Endodermal cell (in vitro differentiated cells): ENCODE measurements around the gene MMP1. TPM values are rescaled to one million over a fixed set of nuclear protein-coding genes. Genes with fewer than 3 reads are reported as not detected.

ENCODE experiments used
- DNase-seq: peaks from one replicate; pipeline ENCODE4 v3.0.0-alpha.2; 2017
- H3K27ac ChIP-seq: 2 replicates; pipeline ENCODE4 v1.5.1; 2013; ENCODE audit warnings: mild to moderate bottlenecking, low read depth, low read length, moderate library complexity
- H3K27me3 ChIP-seq: 2 replicates; pipeline ENCODE4 v1.6.1; 2013; ENCODE audit warnings: mild to moderate bottlenecking, low read length, moderate library complexity; ENCODE audit not compliant: insufficient read depth, control insufficient read depth, poor library complexity, severe bottlenecking
- H3K36me3 ChIP-seq: 2 replicates; pipeline ENCODE4 v1.7.0; 2013; ENCODE audit warnings: mild to moderate bottlenecking, low read length, moderate library complexity; ENCODE audit not compliant: control insufficient read depth, insufficient read depth
- H3K4me1 ChIP-seq: one replicate; pipeline ENCODE4 v1.7.0; 2013; ENCODE audit warnings: low read length; ENCODE audit not compliant: control insufficient read depth, insufficient read depth
- H3K4me3 ChIP-seq: 2 replicates; pipeline ENCODE4 v1.5.1; 2013; ENCODE audit warnings: mild to moderate bottlenecking, low read length, moderate library complexity
- H3K9ac ChIP-seq: 2 replicates; pipeline ENCODE4 v1.6.1; 2013; ENCODE audit warnings: mild to moderate bottlenecking, low read length, moderate library complexity; ENCODE audit not compliant: poor library complexity, severe bottlenecking; ENCODE audit errors: extremely low read depth
- H3K9me3 ChIP-seq: 2 replicates; pipeline ENCODE4 v1.6.1; 2013; ENCODE audit warnings: mild to moderate bottlenecking, low read length, moderate library complexity; ENCODE audit not compliant: control insufficient read depth
- H3K27ac Mint-ChIP-seq: 2 replicates; pipeline ENCODE4 v1.8.0; 2020; ENCODE audit warnings: mixed read lengths
- H3K27me3 Mint-ChIP-seq: 2 replicates; pipeline ENCODE4 v1.8.0; 2021; ENCODE audit warnings: mild to moderate bottlenecking, mixed read lengths; ENCODE audit not compliant: insufficient read depth
- H3K36me3 Mint-ChIP-seq: 2 replicates; pipeline ENCODE4 v1.8.0; 2020; ENCODE audit warnings: low read depth, mixed read lengths
- H3K4me1 Mint-ChIP-seq: 2 replicates; pipeline ENCODE4 v1.8.0; 2020; ENCODE audit warnings: mixed read lengths
- H3K4me3 Mint-ChIP-seq: 2 replicates; pipeline ENCODE4 v1.8.0; 2020; ENCODE audit warnings: mild to moderate bottlenecking, moderate library complexity, mixed read lengths
- H3K9me3 Mint-ChIP-seq: 2 replicates; pipeline ENCODE4 v1.8.0; 2020; ENCODE audit warnings: mild to moderate bottlenecking, mixed read lengths
- CTCF ChIP-seq: fragments of 200-600 bp; sonication (generic); conservative IDR thresholded peaks from 2 replicates; pipeline ENCODE4 v1.5.0; 2021; ENCODE audit warnings: antibody characterized with exemption, mild to moderate bottlenecking
- WGBS, 2 experiments: methylation state at CpG; one replicate each; pipeline versions ENCODE4 v1.1.5 to v1.1.7; 2013; ENCODE audit warnings: missing lambda C conversion rate in 2 of 2, mixed read lengths in 1 of 2; ENCODE audit not compliant: insufficient coverage in 1 of 2, insufficient read length in 1 of 2; 5-methylcytosine and 5-hydroxymethylcytosine counted together
- total RNA-seq, 2 donors: library from RNA; stranded (reverse); fragmentation: NEBNext Ultra II Directional in 1 of 2; extraction: Animal tissue kit (Norgen Biotek cat#: 25700) in 1 of 2; gene quantifications; 2 replicates in 1 of 2; 3 replicates in 1 of 2; pipeline ENCODE4 v1.2.1, GENCODE V29; 2021

Gene MMP1
- total RNA-seq, 2 donors from 2014 or later, result not detected

GRCh38 chr11:102792604-102793003 is 5.4 kb downstream of the MMP1 start:
- Histone ChIP-seq H3K4me3 (no peak overlapping the region), H3K9ac (no peak overlapping the region), H3K27ac (no peak overlapping the region), H3K9me3 (no peaks in the 10 kb centered on the region), H3K4me1 (no peaks in the 10 kb centered on the region), H3K36me3 (no peaks in the 10 kb centered on the region), H3K27me3 (no peaks in the 10 kb centered on the region)
- TF ChIP-seq CTCF, result no peak
- Mint-ChIP-seq H3K9me3 (no peaks in the 10 kb centered on the region), H3K4me3 (no peak overlapping the region), H3K36me3 (no peaks in the 10 kb centered on the region), H3K4me1 (peaks cover 5% of the 10 kb centered on the region), H3K27me3 (no peaks in the 10 kb centered on the region), H3K27ac (no peak overlapping the region)
- 89 to 92% methylated on average over 5 of the region's 5 CpGs for WGBS, 2 experiments
- DNase-seq, result no peak

- 93 to 97% methylated on average over 2 to 4 of the region's 4 CpGs for WGBS, 2 experiments
- DNase-seq, result no peak
- no peaks in the 10 kb centered on the region for H3K4me1 ChIP-seq
- Mint-ChIP-seq H3K9me3 (no peaks in the 10 kb centered on the region), H3K4me3 (no peak overlapping the region), H3K36me3 (no peaks in the 10 kb centered on the region), H3K4me1 (peaks cover 5% of the 10 kb centered on the region), H3K27me3 (no peaks in the 10 kb centered on the region), H3K27ac (no peak overlapping the region)
- TF ChIP-seq CTCF, result no peak
- no peaks in the 10 kb centered on the region for H3K36me3 ChIP-seq
- H3K27ac ChIP-seq, result no peak overlapping the region
- H3K9ac ChIP-seq, result no peak overlapping the region
- no peaks in the 10 kb centered on the region for H3K9me3 ChIP-seq
- H3K27me3 ChIP-seq, result no peaks in the 10 kb centered on the region
- no peak overlapping the region for H3K4me3 ChIP-seq
Observed at GRCh38 chr11:102791271-102792036, 6.5 kb downstream of the MMP1 start.

- no peak overlapping the region for H3K4me3 ChIP-seq
- no peak for DNase-seq
- Mint-ChIP-seq H3K9me3 (no peaks in the 10 kb centered on the region), H3K27me3 (no peaks in the 10 kb centered on the region), H3K4me3 (no peak overlapping the region), H3K27ac (no peak overlapping the region), H3K36me3 (no peaks in the 10 kb centered on the region), H3K4me1 (no peaks in the 10 kb centered on the region)
- no peak overlapping the region for H3K27ac ChIP-seq
- H3K9ac ChIP-seq, result no peak overlapping the region
- H3K36me3 ChIP-seq, result no peaks in the 10 kb centered on the region
- no peaks in the 10 kb centered on the region for H3K27me3 ChIP-seq
- TF ChIP-seq CTCF, result no peak
- 89% methylated on average over 8 of the region's 8 CpGs; no CpG with 5 or more reads in 1 of the 2 experiments for WGBS, 2 experiments
- no peaks in the 10 kb centered on the region for H3K4me1 ChIP-seq
- H3K9me3 ChIP-seq, result no peaks in the 10 kb centered on the region
Observed at GRCh38 chr11:102788334-102788995, 9.5 kb downstream of the MMP1 start.
